Natural killer cell treated with Interleukin-12 subunit alpha and Interleukin-12 subunit beta and Interleukin-15 and Interleukin-18, amount 100 ng/mL, for 72 hours (primary cell): Measurements from ENCODE around the gene ULBP1. TPM values are rescaled to one million over a fixed set of nuclear protein-coding genes. Genes with fewer than 3 reads are reported as not detected.
A peak's percentile ranks its signal among the peaks of the same experiment; 100 is the strongest.
"Not testable (repeated sequence)": the region's sequence is repeated elsewhere in the genome, so short reads cannot be mapped to it uniquely, and the experiment has no call there.

Experiments used
- ATAC-seq, 2 donors: fragments of 150-1000 bp; cut with Tn5 transposase in 1 of 2; sonication (Bioruptor Pico), chemical (Tn5 transposase) in 1 of 2; 2 replicates each; pipeline ENCODE4 v1.10.0; 2021
- DNase-seq: peaks from one replicate; pipeline ENCODE4 v3.0.0; 2022; ENCODE audit warnings: low spot score
- H3K27ac Mint-ChIP-seq, 2 donors: 1 replicate in 1 of 2; 2 replicates in 1 of 2; pipeline ENCODE4 v1.8.0; 2022; ENCODE audit warnings: mixed read lengths in 2 of 2, mild to moderate bottlenecking in 1 of 2, moderate library complexity in 1 of 2
- H3K27me3 Mint-ChIP-seq, 2 donors: 1 replicate in 1 of 2; 2 replicates in 1 of 2; pipeline ENCODE4 v1.8.0; 2022; ENCODE audit warnings: mixed read lengths in 2 of 2
- H3K36me3 Mint-ChIP-seq: one replicate; pipeline ENCODE4 v1.8.0; 2022; ENCODE audit warnings: mixed read lengths
- H3K4me1 Mint-ChIP-seq, 2 donors: 1 replicate in 1 of 2; 2 replicates in 1 of 2; pipeline ENCODE4 v1.8.0; 2022; ENCODE audit warnings: low read depth in 2 of 2, mixed read lengths in 2 of 2, mild to moderate bottlenecking in 1 of 2
- H3K4me3 Mint-ChIP-seq: one replicate; pipeline ENCODE4 v1.8.0; 2022; ENCODE audit warnings: mixed read lengths
- H3K9me3 Mint-ChIP-seq: 2 replicates; pipeline ENCODE4 v1.8.0; 2022; ENCODE audit warnings: mixed read lengths
- total RNA-seq, 2 donors: library from RNA; stranded (reverse); gene quantifications; one replicate each; pipeline ENCODE4 v1.2.3, GENCODE V29; 2022

ULBP1 gene
- total RNA-seq, 2 donors from 2014 or later, result 0.31 to 1.5 TPM

DNA sequence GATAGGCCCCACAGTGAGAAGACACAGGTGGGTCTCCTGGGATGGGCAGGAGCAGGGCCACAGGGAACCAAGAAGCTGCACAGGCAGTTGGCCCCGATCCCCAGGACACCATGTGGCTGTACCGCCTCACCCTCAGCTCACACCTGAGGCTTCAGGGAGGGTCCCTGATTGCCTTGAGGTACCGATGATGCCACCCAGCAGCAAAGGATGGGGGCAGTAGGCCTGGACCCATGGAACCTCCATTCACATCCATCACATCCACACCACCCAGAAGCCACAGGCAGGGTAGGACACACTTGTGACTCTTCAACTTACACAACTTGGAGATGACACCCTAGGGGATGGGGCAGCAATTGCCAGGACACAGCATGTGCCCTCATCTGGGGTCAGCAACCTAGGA, 39.9 kb downstream of the ULBP1 start:
- not testable (repeated sequence) for ATAC-seq, DNase-seq, H3K9me3 Mint-ChIP-seq, H3K36me3 Mint-ChIP-seq
- Mint-ChIP-seq H3K27me3 (peaks cover 13 to 24% of the 10 kb centered on the region in 2 donors), H3K4me3 (peak overlapping the region; percentile 83), H3K27ac (peak overlapping the region in 1 of 2 donors; percentile 15), H3K4me1 (peaks cover 40 to 42% of the 10 kb centered on the region in 2 donors)

DNA sequence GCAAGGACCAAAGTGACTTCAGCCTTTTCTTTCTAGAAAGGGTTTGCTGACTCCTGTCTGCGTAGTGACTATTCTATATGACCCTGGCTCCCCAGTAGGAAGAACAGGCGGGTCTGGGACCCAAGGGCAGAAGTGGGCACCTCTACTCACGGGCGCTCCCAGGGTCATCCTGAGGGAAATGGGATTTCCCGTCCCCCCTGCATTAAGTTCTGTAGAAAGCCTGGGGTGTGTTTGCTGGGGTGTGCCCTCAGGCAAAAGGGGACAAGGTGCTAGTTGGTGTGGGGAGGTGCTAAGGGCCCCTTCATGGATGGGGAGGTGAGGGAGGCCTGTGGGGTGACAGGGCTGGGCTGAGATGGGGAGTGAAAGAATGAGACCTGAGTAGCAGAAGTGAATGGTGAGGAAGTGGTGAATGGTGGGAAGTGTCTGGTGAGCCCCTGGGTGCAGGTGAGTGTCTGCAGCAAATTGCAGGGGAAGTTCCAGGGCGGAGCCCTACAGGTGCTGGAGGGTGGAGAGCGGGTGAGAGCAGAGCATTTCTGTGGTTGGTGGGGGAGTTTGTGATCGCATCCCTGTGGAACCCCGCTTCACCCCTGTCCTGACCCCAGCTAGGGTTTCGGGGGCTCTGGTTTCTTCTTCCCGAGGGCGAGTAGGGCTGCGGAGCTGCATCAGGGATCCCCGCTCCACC, 40.5 kb downstream of the ULBP1 start:
- Mint-ChIP-seq H3K36me3 (no peaks in the 10 kb centered on the region), H3K4me3 (peak overlapping the region; percentile 83), H3K4me1 (peaks cover 40 to 42% of the 10 kb centered on the region in 2 donors), H3K9me3 (no peaks in the 10 kb centered on the region), H3K27me3 (peaks cover 17 to 26% of the 10 kb centered on the region in 2 donors), H3K27ac (peak overlapping the region; percentile 34 to 46)
- DNase-seq (no peak), ATAC-seq (no peak)

DNA sequence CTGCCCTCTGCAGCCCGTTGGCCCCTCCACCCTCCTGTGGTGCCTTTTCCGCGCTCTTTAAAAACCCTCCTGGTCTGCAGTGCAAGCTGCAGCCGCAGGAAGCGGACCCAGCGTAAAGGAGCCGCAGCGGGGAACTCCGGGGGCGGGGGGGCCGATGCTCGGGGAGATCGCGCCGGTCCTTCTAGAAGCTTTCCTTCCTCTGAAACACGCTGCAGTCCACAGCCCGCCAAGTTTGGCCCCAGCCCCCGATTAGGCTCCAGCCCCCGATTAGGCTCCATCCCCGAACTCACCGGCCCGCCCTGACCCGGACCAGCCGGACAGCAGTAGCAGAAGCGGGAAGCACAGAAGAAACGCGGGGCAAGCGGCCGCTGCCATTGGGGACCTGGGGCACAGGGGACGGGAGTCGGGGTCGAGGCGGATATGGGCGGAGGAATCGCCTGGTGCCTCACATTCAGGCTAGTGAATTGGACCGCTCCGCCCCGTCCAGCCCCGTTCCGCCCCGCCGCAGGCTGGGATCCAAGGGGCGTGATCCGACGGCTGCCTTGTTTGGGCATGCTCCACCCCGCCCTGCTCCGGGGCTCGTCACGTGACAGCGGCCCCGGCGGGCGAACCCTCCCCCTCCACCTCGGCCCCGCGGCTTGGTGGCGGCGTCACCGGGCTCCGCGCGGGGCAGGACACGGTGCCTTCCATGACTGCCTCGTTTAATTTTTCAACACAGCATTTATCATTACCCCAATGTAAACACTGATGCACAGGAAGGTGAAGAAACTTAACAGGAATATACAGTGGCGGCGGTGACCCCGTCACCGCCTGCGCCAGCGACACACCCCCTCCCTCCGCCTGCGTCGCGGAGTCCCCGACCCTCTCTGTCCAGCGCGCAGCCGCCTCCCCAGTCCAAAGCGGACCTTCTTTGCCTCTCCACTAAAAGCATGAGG, 41.3 kb downstream of the ULBP1 start:
- Mint-ChIP-seq H3K27me3 (peaks cover 23 to 27% of the 10 kb centered on the region in 2 donors), H3K27ac (peak overlapping the region; percentile 34 to 46), H3K9me3 (no peaks in the 10 kb centered on the region), H3K4me1 (peaks cover 35 to 42% of the 10 kb centered on the region in 2 donors), H3K36me3 (no peaks in the 10 kb centered on the region), H3K4me3 (peak overlapping the region; percentile 83)
- ATAC-seq (peak; percentile 94 to 95), DNase-seq (peak; percentile 95)

DNA sequence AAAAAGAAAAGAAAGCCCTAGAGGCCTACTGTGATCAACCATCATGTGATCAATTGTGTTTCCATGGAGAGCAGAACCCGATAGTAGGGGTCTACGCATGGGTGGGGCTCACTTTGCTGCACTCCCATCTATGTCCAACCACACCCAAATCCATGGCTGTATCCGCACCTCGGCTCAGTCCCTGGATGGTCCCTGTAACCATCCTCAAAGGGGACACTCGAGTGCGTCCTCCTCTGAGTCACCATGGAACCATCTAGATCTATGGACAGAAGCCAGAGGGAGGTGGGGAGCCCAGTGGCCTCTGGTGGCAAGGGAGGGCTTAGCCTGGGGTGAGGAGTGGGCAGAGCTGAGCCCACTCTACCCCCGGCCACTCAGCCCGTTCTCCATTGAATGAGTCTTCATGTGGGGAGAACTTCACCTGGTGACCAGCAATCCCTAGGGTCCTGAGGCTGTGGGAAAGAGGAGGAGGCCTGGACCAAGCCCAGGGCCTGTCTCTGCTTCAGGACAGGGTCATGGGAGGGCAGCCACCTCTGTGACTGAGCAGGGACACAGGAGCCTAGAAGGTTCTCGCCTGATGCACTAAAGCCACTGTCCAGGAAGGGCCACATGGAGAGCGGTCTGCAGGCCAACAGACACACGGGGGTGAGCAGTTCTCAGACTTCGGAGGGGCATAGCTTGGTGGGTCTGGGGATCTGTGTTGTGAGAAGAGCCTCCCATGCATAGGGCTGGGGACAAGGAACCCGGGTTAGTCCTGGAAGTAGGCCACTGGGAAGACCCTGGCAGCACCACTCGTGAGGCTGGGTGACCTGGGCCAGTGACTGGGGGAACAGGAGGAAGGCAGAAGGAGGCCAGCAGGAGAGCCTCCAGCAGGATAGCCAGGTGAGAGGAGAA, 42.3 kb downstream of the ULBP1 start:
- ATAC-seq, result no peak
- H3K27me3 Mint-ChIP-seq, result peaks cover 27 to 33% of the 10 kb centered on the region in 2 donors
- no peak for DNase-seq
- H3K9me3 Mint-ChIP-seq, result no peaks in the 10 kb centered on the region
- H3K36me3 Mint-ChIP-seq, result no peaks in the 10 kb centered on the region
- H3K4me1 Mint-ChIP-seq, result peaks cover 25 to 34% of the 10 kb centered on the region in 2 donors
- H3K4me3 Mint-ChIP-seq, result peak overlapping the region; percentile 83
- peak overlapping the region; percentile 34 to 46 for H3K27ac Mint-ChIP-seq

DNA sequence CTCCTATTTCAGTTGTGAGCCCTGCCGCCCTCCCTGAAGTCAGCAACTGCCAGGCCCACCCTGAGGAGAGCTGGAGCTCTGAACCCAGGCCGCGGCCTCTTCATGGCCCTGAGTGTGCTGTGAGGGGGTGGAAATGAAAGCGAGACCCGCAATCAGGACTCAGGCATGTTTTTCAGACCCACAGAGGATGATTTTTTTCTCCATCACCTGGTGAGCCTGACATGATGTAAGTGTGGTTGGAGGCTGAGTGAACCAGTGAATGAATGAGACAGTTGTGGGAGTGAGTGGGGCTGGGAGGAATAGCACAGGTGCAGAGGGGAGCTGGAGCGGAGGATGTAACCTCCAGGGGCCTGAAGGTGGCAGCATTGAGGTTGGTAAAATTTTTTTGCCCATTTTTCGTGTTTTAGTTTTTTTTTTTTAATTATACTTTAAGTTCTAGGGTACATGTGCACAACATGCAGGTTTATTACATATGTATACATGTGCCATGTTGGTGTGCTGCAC, 43.3 kb downstream of the ULBP1 start:
- Mint-ChIP-seq H3K36me3 (no peaks in the 10 kb centered on the region), H3K4me3 (no peak overlapping the region), H3K27ac (no peak overlapping the region), H3K4me1 (peaks cover 16 to 24% of the 10 kb centered on the region in 2 donors), H3K9me3 (no peaks in the 10 kb centered on the region), H3K27me3 (peaks cover 26 to 39% of the 10 kb centered on the region in 2 donors)
- ATAC-seq, result no peak
- no peak for DNase-seq

DNA sequence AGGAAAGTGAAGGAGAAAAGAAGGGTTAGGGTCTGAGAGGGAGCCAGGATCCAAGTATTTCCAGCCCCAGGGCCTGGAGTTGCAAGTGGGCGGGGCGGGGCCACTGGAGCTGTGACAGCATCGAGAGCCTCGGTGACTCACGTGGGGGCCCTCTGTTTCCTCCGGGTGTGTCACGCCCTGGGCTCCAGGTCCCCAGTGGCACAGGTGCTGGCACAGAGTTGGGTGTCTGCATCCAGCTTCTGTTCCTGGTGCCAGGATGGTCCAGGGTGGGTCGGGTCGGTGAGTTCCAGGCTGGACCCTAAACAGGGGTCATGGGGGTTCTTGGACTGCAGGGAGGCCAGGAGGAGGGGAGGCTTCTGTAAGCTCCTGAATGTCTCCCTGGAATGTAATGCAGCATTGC, 44.8 kb downstream of the ULBP1 start:
- Mint-ChIP-seq H3K27me3 (peaks cover 34 to 50% of the 10 kb centered on the region in 2 donors), H3K9me3 (no peaks in the 10 kb centered on the region), H3K4me1 (peaks cover 16 to 20% of the 10 kb centered on the region in 2 donors), H3K36me3 (no peaks in the 10 kb centered on the region), H3K27ac (no peak overlapping the region), H3K4me3 (no peak overlapping the region)
- DNase-seq, result no peak
- no peak for ATAC-seq

DNA sequence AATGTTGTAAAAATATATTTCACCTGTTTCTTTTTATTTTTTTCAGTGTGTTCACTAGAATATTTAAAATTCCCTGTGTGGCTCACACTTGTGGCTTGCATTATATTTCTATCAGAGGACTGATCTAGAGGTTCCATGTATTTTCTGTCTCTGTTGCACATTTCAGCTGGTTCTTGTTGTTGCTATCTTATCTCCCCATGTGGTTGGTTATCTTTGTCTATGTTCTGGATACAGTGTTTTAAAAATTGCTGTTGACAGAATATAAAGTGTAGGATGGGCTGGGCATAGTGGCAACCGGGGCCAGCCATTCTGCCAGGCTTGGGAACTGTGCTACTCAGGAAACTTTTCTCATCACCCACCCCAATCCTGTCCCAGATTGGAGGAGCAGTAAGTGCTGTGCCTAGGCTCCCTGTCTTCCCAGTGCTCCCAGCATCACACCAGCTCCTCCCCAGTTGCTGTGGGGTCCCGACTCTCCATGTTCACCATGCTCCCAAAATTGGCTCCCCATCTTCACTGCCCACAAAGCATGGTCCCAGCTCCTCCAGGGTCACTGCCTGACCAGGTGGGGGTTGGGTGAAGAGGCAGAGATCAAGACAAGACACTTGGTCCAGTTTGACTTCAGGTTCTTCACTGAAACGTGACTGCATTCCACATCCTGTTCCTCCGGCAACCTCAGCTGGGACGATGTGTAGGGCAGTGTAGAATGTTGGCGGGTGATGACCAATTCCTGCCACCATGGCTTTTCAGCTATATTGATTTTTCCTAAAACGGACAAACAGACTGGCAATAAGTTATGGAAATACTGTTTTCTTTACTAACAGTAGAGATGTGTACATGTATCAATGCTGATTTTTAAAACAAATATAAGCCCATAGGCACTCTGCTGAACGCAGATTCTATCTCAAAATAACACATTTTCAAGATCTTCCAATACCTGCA, 49.4 kb downstream of the ULBP1 start:
- Mint-ChIP-seq H3K27me3 (peaks cover 63 to 81% of the 10 kb centered on the region in 2 donors), H3K4me1 (peaks cover 12 to 18% of the 10 kb centered on the region in 2 donors)
- not testable (repeated sequence) for H3K9me3 Mint-ChIP-seq, H3K4me3 Mint-ChIP-seq, H3K27ac Mint-ChIP-seq, DNase-seq, H3K36me3 Mint-ChIP-seq, ATAC-seq

DNA sequence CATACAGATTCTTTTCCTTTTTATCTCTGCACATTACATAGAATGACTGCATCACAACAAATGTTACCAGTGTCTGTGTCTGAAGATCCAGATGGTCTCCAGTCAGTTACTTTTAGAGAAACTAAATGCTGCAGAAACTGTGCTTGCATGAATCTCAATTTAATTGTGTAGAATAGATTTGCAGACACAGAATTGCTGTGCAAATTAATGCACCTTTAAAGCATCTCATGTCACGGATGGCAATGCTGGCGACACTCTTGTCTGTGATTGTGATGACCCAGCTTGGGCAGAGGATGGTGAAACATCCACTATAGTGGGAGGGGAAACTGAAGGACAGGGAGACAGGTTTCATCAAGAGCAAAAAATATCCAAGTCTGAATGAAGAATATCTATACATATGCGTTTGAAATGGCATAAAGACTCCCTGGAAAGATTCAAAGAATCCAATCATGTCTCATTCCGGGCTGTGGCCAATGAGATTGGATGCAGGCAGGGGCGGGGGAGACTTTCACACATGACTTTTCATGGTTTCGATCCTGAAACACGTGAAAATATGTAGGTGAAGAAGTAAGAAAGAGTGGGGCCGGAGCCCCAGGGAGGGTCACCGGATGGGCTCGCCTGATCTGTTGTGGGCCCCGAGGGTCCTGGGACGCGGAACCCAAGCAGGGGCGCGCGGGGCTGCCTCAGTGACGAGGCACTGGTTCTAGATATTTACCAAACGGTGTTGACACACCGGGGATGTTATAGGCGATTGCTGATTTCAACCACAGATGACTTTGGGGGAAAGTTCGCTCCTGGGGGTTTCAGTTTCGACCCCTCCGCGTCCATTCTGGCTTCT, 50.3 kb downstream of the ULBP1 start:
- H3K4me3 Mint-ChIP-seq, result peak overlapping the region; percentile 75
- ATAC-seq, result peak in 1 of 2 donors; percentile 74
- not testable (repeated sequence) for H3K9me3 Mint-ChIP-seq, H3K27ac Mint-ChIP-seq, DNase-seq, H3K36me3 Mint-ChIP-seq
- peaks cover 59 to 82% of the 10 kb centered on the region in 2 donors for H3K27me3 Mint-ChIP-seq
- H3K4me1 Mint-ChIP-seq, result peaks cover 12 to 18% of the 10 kb centered on the region in 2 donors

DNA sequence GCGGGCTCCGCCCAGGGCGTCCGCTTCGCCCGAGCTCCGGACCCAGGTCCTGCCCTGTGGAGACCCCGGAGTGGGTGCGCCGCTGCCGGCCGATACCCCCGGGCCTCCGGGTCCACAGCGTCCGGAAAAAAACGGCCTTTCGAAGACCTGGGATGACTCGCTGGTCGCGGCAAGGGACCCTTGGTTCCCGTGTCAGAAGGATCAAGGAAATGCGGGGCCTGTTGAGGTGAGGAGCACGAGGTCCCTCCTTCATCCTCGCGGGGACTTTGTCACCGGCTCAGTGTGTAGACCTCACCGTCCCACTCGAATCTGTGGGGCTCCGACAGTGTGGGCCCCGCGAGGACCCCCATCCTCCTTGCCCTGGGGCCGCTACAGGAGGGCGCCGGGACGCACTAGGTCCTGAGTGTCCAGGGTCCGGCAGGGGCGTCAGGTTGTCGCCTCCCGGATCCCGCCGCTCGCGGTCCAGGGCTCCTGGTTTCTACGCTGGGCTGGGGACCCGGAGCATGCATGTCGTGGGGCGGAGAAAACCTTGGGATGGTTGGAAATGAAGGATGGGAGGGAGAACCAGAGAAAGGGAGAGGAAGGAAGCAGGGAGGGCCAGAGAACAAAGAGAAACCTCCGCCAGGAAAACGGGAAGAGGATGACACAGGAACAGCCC, 51.0 kb downstream of the ULBP1 start:
- not testable (repeated sequence) for H3K27ac Mint-ChIP-seq, H3K9me3 Mint-ChIP-seq, DNase-seq, H3K36me3 Mint-ChIP-seq, H3K4me3 Mint-ChIP-seq
- Mint-ChIP-seq H3K4me1 (peaks cover 12 to 18% of the 10 kb centered on the region in 2 donors), H3K27me3 (peaks cover 63 to 80% of the 10 kb centered on the region in 2 donors)
- ATAC-seq, result peak; percentile 17 to 33

DNA sequence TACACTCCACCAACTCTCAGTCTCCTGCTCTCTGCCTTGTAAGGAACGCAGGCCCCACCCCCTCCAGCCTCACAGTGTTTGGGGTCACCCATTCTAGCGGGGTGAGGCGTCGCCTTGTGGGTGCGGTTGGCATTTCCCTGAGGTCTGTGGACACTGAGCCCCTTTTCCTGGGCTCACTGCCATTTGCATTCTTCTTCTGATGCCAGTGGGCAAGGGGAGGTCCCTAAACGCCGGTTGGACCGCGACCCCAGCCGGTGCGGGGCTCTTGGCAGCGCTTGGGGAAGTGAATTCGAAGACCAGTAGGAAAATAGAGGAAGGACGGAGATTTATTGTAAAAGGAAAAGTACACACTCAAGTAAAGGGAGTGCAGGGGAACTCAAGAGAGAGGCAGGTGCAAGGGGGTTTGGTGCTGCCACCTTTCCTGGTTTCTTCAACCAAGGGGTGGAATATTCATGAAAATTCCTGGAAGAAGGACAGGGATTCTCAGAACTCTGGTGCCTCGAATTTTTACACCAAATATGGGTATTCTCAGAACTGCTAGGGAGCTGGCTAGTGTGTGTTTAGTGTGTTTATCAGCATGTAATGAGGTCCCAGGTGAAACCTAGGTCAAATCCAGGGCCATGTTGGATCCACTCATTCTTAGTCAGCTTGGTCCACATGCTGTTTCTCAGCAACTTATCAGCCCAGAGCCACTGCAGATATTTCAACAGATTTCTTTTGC, 51.7 kb downstream of the ULBP1 start:
- Mint-ChIP-seq H3K27me3 (peaks cover 57 to 77% of the 10 kb centered on the region in 2 donors), H3K4me1 (peaks cover 12 to 18% of the 10 kb centered on the region in 2 donors)
- DNase-seq, H3K9me3 Mint-ChIP-seq, H3K4me3 Mint-ChIP-seq, H3K36me3 Mint-ChIP-seq, H3K27ac Mint-ChIP-seq: not testable (repeated sequence)
- ATAC-seq, result peak in 1 of 2 donors; percentile 55
